ENCODE results near the gene CCDC110.

Gene CCDC110

GRCh38 chr4:185416955-185417354 is 54.6 kb downstream of the CCDC110 start:
- no peak for TF ChIP-seq TOX (CRISPR knock-in tag; IDR thresholded peaks at IDR 0.05; ENCODE audit: borderline replicate concordance)
- no peak for ATAC-seq

- TF ChIP-seq POU6F1 (CRISPR knock-in tag; IDR thresholded peaks at IDR 0.05; ENCODE audit: borderline replicate concordance, low read depth) (no peak), ESRRG (CRISPR knock-in tag; IDR thresholded peaks at IDR 0.05) (no peak), BACH2 (CRISPR knock-in tag; IDR thresholded peaks at IDR 0.05; ENCODE audit: borderline replicate concordance) (no peak), RARB (CRISPR knock-in tag; IDR thresholded peaks at IDR 0.05) (no peak), PATZ1 (CRISPR knock-in tag; IDR thresholded peaks at IDR 0.05; ENCODE audit: borderline replicate concordance) (no peak), GLIS3 (CRISPR knock-in tag; IDR thresholded peaks at IDR 0.05) (no peak), TSHZ2 (CRISPR knock-in tag; IDR thresholded peaks at IDR 0.05) (no peak), ZNF8 (CRISPR knock-in tag; IDR thresholded peaks at IDR 0.05) (no peak), SNAI2 (CRISPR knock-in tag; IDR thresholded peaks at IDR 0.05) (no peak), OSR1 (CRISPR knock-in tag; IDR thresholded peaks at IDR 0.05) (no peak), CSDC2 (CRISPR knock-in tag; IDR thresholded peaks at IDR 0.05) (no peak), ZNF70 (CRISPR knock-in tag; IDR thresholded peaks at IDR 0.05) (no peak), PPARA (CRISPR knock-in tag; IDR thresholded peaks at IDR 0.05; ENCODE audit: borderline replicate concordance) (no peak), ARNTL (CRISPR knock-in tag; IDR thresholded peaks at IDR 0.05; ENCODE audit: borderline replicate concordance, low read depth) (no peak), ZNF565 (CRISPR knock-in tag; conservative IDR thresholded peaks at IDR 0.05; ENCODE audit: low read depth) (no peak), ISL1 (CRISPR knock-in tag; IDR thresholded peaks at IDR 0.05) (no peak), ZFP3 (CRISPR knock-in tag; IDR thresholded peaks at IDR 0.05) (no peak), ZC3H10 (CRISPR knock-in tag; IDR thresholded peaks at IDR 0.05) (no peak)
- no peak for ATAC-seq
These were observed 59.1 kb downstream of the CCDC110 start for GRCh38 chr4:185412412-185412811.

GRCh38 chr4:185411849-185412248 is 59.7 kb downstream of the CCDC110 start:
- ATAC-seq, result no peak
- TF ChIP-seq ISL1 (CRISPR knock-in tag; IDR thresholded peaks at IDR 0.05), result no peak
- no peak for TF ChIP-seq PATZ1 (CRISPR knock-in tag; IDR thresholded peaks at IDR 0.05; ENCODE audit: borderline replicate concordance)
- no peak for TF ChIP-seq ZFP3 (CRISPR knock-in tag; IDR thresholded peaks at IDR 0.05)
- TF ChIP-seq CREB5 (CRISPR knock-in tag; IDR thresholded peaks at IDR 0.05; ENCODE audit: low read depth), result no peak
- no peak for TF ChIP-seq TSHZ2 (CRISPR knock-in tag; IDR thresholded peaks at IDR 0.05)
- TF ChIP-seq TCF4 (CRISPR knock-in tag; IDR thresholded peaks at IDR 0.05; ENCODE audit: borderline replicate concordance), result no peak
- no peak for TF ChIP-seq ZNF70 (CRISPR knock-in tag; IDR thresholded peaks at IDR 0.05)
- no peak for TF ChIP-seq RARB (CRISPR knock-in tag; IDR thresholded peaks at IDR 0.05)
- no peak for TF ChIP-seq ZC3H10 (CRISPR knock-in tag; IDR thresholded peaks at IDR 0.05)
- TF ChIP-seq TOX (CRISPR knock-in tag; IDR thresholded peaks at IDR 0.05; ENCODE audit: borderline replicate concordance), result no peak
- TF ChIP-seq ARNTL (CRISPR knock-in tag; IDR thresholded peaks at IDR 0.05; ENCODE audit: borderline replicate concordance, low read depth), result no peak
